Breast epithelium (tissue), 4 donors: ENCODE results near the gene CLIP4. TPM values are rescaled to one million over a fixed set of nuclear protein-coding genes. Genes with fewer than 3 reads are reported as not detected.

Experiments
- DNase-seq, 2 donors: peaks; one replicate each; pipeline ENCODE4 v3.0.0-alpha.2; 2019; ENCODE audit warnings: low spot score in 2 of 2
- H3K27ac ChIP-seq, 2 donors: fragments of 200-600 bp; sonication (generic) in 1 of 2; one replicate each; pipeline ENCODE4 v1.5.1; 2016 to 2019; ENCODE audit warnings: mild to moderate bottlenecking in 1 of 2
- H3K27me3 ChIP-seq, 2 donors: fragments of 200-600 bp; sonication (generic) in 1 of 2; one replicate each; pipeline versions ENCODE4 v1.5.1 to v1.6.0; 2017 to 2019; ENCODE audit warnings: control low read depth in 1 of 2, mild to moderate bottlenecking in 1 of 2
- H3K36me3 ChIP-seq: fragments of 200-600 bp; one replicate; pipeline ENCODE4 v1.5.1; 2019
- H3K4me1 ChIP-seq, 2 donors: fragments of 200-600 bp; sonication (generic); one replicate each; pipeline ENCODE4 v1.5.1; 2016 to 2019; ENCODE audit warnings: control low read depth in 1 of 2
- H3K4me3 ChIP-seq, 3 donors: fragments of 200-600 bp; sonication (generic); 1 replicate in 2 of 3; 2 replicates in 1 of 3; pipeline ENCODE4 v1.5.1; 2016 to 2019; ENCODE audit warnings: mild to moderate bottlenecking in 3 of 3, moderate library complexity in 2 of 3
- H3K9me3 ChIP-seq, 2 donors: fragments of 200-600 bp; sonication (generic) in 1 of 2; one replicate each; pipeline ENCODE4 v1.5.1; 2016 to 2019; ENCODE audit warnings: control low read depth in 1 of 2
- CTCF ChIP-seq, 3 donors: fragments of 450-650 bp; IDR thresholded peaks; one replicate each; pipeline ENCODE4 v1.5.1; 2016 to 2017; ENCODE audit warnings: antibody characterized with exemption in 3 of 3, mild to moderate bottlenecking in 3 of 3, moderate library complexity in 3 of 3
- POLR2A ChIP-seq: fragments of 450-650 bp; IDR thresholded peaks from one replicate; pipeline ENCODE4 v1.6.1; 2016; ENCODE audit warnings: antibody characterized with exemption, mild to moderate bottlenecking, moderate library complexity
- POLR2AphosphoS5 ChIP-seq, 3 donors: sonication (generic); formaldehyde crosslinking; IDR thresholded peaks; one replicate each; pipeline ENCODE4 v1.6.1; 2017; ENCODE audit warnings: antibody characterized with exemption in 3 of 3
- intact Hi-C: fragments of 100-400 bp; cut with DNase I; formaldehyde crosslinking; loops from one replicate; pipeline ENCODE4 v1.15.1; 2023; ENCODE audit warnings: low total_unique reads
- total RNA-seq, 3 donors: library from RNA; depleted of rRNA; stranded (reverse); fragments of >200 nt; gene quantifications; one replicate each; pipeline ENCODE4 v1.1.0, GENCODE V29; 2016

The CLIP4 gene
- total RNA-seq, 3 donors from 2014 or later = 67.2 to 146 (median 76.8) TPM

- Histone ChIP-seq H3K27me3 (no peaks in the 10 kb centered on the region), H3K27ac (no peak overlapping the region), H3K4me1 (no peaks in the 10 kb centered on the region), H3K36me3 (no peaks in the 10 kb centered on the region), H3K9me3 (no peaks in the 10 kb centered on the region), H3K4me3 (no peak overlapping the region)
- DNase-seq = no peak
- TF ChIP-seq CTCF (IDR thresholded peaks at IDR 0.05) = no peak
- TF ChIP-seq POLR2A = no peak
- TF ChIP-seq POLR2AphosphoS5 (IDR thresholded peaks at IDR 0.05) = no peak
- intact Hi-C loops = no loop called here
These were observed 78.5 kb downstream of the CLIP4 start for GRCh38 chr2:29193681-29194080.

- intact Hi-C loops = loop anchor here (5.0 kb wide), 1 partner anchor 258 kb away; no protein-coding TSS in a partner anchor
- Histone ChIP-seq H3K27me3 (no peaks in the 10 kb centered on the region), H3K9me3 (no peaks in the 10 kb centered on the region), H3K36me3 (no peaks in the 10 kb centered on the region), H3K4me1 (no peaks in the 10 kb centered on the region), H3K27ac (no peak overlapping the region), H3K4me3 (no peak overlapping the region)
- no peak for TF ChIP-seq POLR2A
- TF ChIP-seq CTCF (IDR thresholded peaks at IDR 0.05) = no peak
- DNase-seq = no peak
These were observed 80.6 kb downstream of the CLIP4 start for GRCh38 chr2:29195796-29196195.

GRCh38 chr2:29196792-29197788 lies 81.9 kb downstream of the CLIP4 start:
- TF ChIP-seq POLR2A = no peak
- peak in 1 of 3 donors; percentile 29 for TF ChIP-seq POLR2AphosphoS5 (IDR thresholded peaks at IDR 0.05)
- TF ChIP-seq CTCF (IDR thresholded peaks at IDR 0.05) = peak; percentile 60 to 88 (median 74)
- intact Hi-C loops = loop anchor here (5.0 kb wide), 1 partner anchor 260 kb away; no protein-coding TSS in a partner anchor
- Histone ChIP-seq H3K36me3 (no peaks in the 10 kb centered on the region), H3K27ac (peak overlapping the region in 1 of 2 donors; percentile 27), H3K27me3 (no peaks in the 10 kb centered on the region), H3K9me3 (no peaks in the 10 kb centered on the region), H3K4me1 (no peaks in the 10 kb centered on the region), H3K4me3 (no peak overlapping the region)
- peak; percentile 46 to 69 for DNase-seq

GRCh38 chr2:29201979-29202378 lies 86.8 kb downstream of the CLIP4 start:
- no peak overlapping the region for H3K4me3 ChIP-seq
- intact Hi-C loops = no loop called here

More at GRCh38 chr2:29201979-29202378, 86.8 kb downstream of the CLIP4 start:
- Histone ChIP-seq H3K27ac (no peak overlapping the region), H3K36me3 (no peaks in the 10 kb centered on the region), H3K27me3 (no peaks in the 10 kb centered on the region), H3K9me3 (no peaks in the 10 kb centered on the region), H3K4me1 (no peaks in the 10 kb centered on the region)
- TF ChIP-seq POLR2AphosphoS5 (IDR thresholded peaks at IDR 0.05) = no peak
- no peak for TF ChIP-seq POLR2A
- no peak for TF ChIP-seq CTCF (IDR thresholded peaks at IDR 0.05)
- no peak for DNase-seq
